GM23338 (cell line): ENCODE measurements around the gene PHYKPL. TPM values are rescaled to one million over a fixed set of nuclear protein-coding genes. Genes with fewer than 3 reads are reported as not detected.

Experiments used
- ATAC-seq: fragments of 200-7000 bp; cut with Tn5 transposase; 3 replicates; pipeline ENCODE4 v1.9.1; 2020
- DNase-seq: peaks from one replicate; pipeline ENCODE4 v3.0.0-alpha.2; 2015; ENCODE audit warnings: low spot score
- H2AFZ ChIP-seq: fragments of 200-600 bp; sonication (generic); 2 replicates; pipeline ENCODE4 v1.8.0; 2016; ENCODE audit warnings: antibody characterized with exemption, mild to moderate bottlenecking, moderate library complexity
- H3F3A ChIP-seq: fragments of 200-600 bp; sonication (generic); replicated peaks from 2 replicates; pipeline ENCODE4 v1.8.0; 2017; ENCODE audit warnings: antibody characterized with exemption, mixed run types, low read depth
- H3K27ac ChIP-seq: fragments of 200-600 bp; sonication (generic); 2 replicates; pipeline ENCODE4 v1.6.1; 2016; ENCODE audit warnings: low read depth
- H3K27me3 ChIP-seq: fragments of 200-600 bp; sonication (generic); 2 replicates; pipeline ENCODE4 v1.8.0; 2016; ENCODE audit warnings: mild to moderate bottlenecking, mixed run types, moderate library complexity; ENCODE audit not compliant: insufficient read depth
- H3K36me3 ChIP-seq: fragments of 200-600 bp; sonication (generic); 2 replicates; pipeline ENCODE4 v1.8.0; 2016; ENCODE audit warnings: mild to moderate bottlenecking; ENCODE audit not compliant: insufficient read depth
- H3K4me1 ChIP-seq: fragments of 200-600 bp; sonication (generic); 2 replicates; pipeline ENCODE4 v1.8.0; 2016; ENCODE audit warnings: mild to moderate bottlenecking, moderate library complexity; ENCODE audit not compliant: insufficient read depth
- H3K4me2 ChIP-seq: fragments of 200-600 bp; sonication (generic); 2 replicates; pipeline ENCODE4 v1.7.1; 2017; ENCODE audit warnings: mixed run types
- H3K4me3 ChIP-seq: fragments of 200-600 bp; sonication (generic); 2 replicates; pipeline ENCODE4 v1.6.1; 2016; ENCODE audit warnings: mixed run types
- H3K79me2 ChIP-seq: fragments of 200-600 bp; sonication (generic); replicated peaks from 2 replicates; pipeline ENCODE4 v1.8.0; 2017; ENCODE audit warnings: mild to moderate bottlenecking; ENCODE audit not compliant: insufficient read depth
- H3K9me2 ChIP-seq: fragments of 200-600 bp; sonication (generic); 2 replicates; pipeline ENCODE4 v1.8.0; 2017; ENCODE audit not compliant: insufficient read depth
- H4K20me1 ChIP-seq: fragments of 200-600 bp; sonication (generic); replicated peaks from 2 replicates; pipeline ENCODE4 v1.8.0; 2017; ENCODE audit warnings: mild to moderate bottlenecking; ENCODE audit not compliant: insufficient read depth
- H3K27ac Mint-ChIP-seq: 2 replicates; pipeline ENCODE4 v1.8.0; 2020; ENCODE audit warnings: inconsistent platforms, mild to moderate bottlenecking, moderate library complexity, mixed read lengths
- H3K27me3 Mint-ChIP-seq: 3 replicates; pipeline ENCODE4 v1.8.0; 2022; ENCODE audit warnings: low read depth, mild to moderate bottlenecking, moderate library complexity, mixed read lengths, inconsistent platforms; ENCODE audit not compliant: insufficient read depth, poor library complexity
- H3K36me3 Mint-ChIP-seq: 3 replicates; pipeline ENCODE4 v1.8.0; 2021; ENCODE audit warnings: low read depth, mild to moderate bottlenecking, inconsistent platforms, moderate library complexity, mixed read lengths
- H3K4me1 Mint-ChIP-seq: 3 replicates; pipeline ENCODE4 v1.8.0; 2020; ENCODE audit warnings: mild to moderate bottlenecking, inconsistent platforms, mixed read lengths
- H3K4me3 Mint-ChIP-seq: 3 replicates; pipeline ENCODE4 v1.8.0; 2021; ENCODE audit warnings: moderate library complexity, mild to moderate bottlenecking, inconsistent platforms, mixed read lengths
- H3K9me3 Mint-ChIP-seq: 3 replicates; pipeline ENCODE4 v1.8.0; 2020; ENCODE audit warnings: moderate library complexity, mild to moderate bottlenecking, inconsistent platforms, mixed read lengths
- CREB1 ChIP-seq: fragments of 250-450 bp; sonication (Bioruptor Pico); IDR thresholded peaks from 2 replicates; pipeline ENCODE4 v1.5.0; 2020; ENCODE audit warnings: low read depth, mild to moderate bottlenecking, moderate library complexity
- ETS1 ChIP-seq: IDR thresholded peaks from 2 replicates; pipeline ENCODE4 v1.6.1; 2016; ENCODE audit warnings: antibody characterized with exemption
- EZH2 ChIP-seq: fragments of 200-600 bp; sonication (generic); IDR thresholded peaks from one replicate; pipeline ENCODE4 v1.8.0; 2017; ENCODE audit warnings: antibody characterized with exemption, mild to moderate bottlenecking, low read depth; ENCODE audit not compliant: unreplicated experiment
- JUNB ChIP-seq: IDR thresholded peaks from one replicate; pipeline ENCODE4 v1.6.1; 2016; ENCODE audit warnings: antibody characterized with exemption; ENCODE audit not compliant: unreplicated experiment
- NANOG ChIP-seq: IDR thresholded peaks from 2 replicates; pipeline ENCODE4 v1.6.1; 2016; ENCODE audit warnings: antibody characterized with exemption, borderline replicate concordance
- POLR2AphosphoS5 ChIP-seq: IDR thresholded peaks from 2 replicates; pipeline ENCODE4 v1.6.1; 2016; ENCODE audit warnings: antibody characterized with exemption, low read depth
- STAT1 ChIP-seq: IDR thresholded peaks from one replicate; pipeline ENCODE4 v1.6.1; 2016; ENCODE audit warnings: antibody characterized with exemption; ENCODE audit not compliant: unreplicated experiment
- ZNF331 ChIP-seq: fragments of 250-450 bp; sonication (Bioruptor Pico); IDR thresholded peaks from 2 replicates; pipeline ENCODE4 v1.5.0; 2020; ENCODE audit warnings: low read depth, mild to moderate bottlenecking, moderate library complexity
- polyA plus RNA-seq: library from polyadenylated mRNA; unstranded; fragments of >200 nt; fragmentation: Nextera tagmentation; extraction: Ambion mirVana; gene quantifications from 2 replicates; pipeline ENCODE4 v1.2.1, GENCODE V29; 2016
- total RNA-seq: library from RNA; depleted of rRNA; stranded (reverse); fragments of >200 nt; shearing (Covaris generic); gene quantifications from 2 replicates; pipeline ENCODE4 v1.2.3, GENCODE V29; 2014
- TF ChIP-seq, protein P1 (sequence below): fragments of 250-450 bp; sonication (Bioruptor Pico); IDR thresholded peaks from 2 replicates; pipeline ENCODE4 v1.5.0; 2020; ENCODE audit warnings: mild to moderate bottlenecking, moderate library complexity

Gene PHYKPL
- total and polyA plus RNA-seq, 2 experiments from 2014 or later, result 15.9 to 20.8 TPM

- TF ChIP-seq, protein P1, sequence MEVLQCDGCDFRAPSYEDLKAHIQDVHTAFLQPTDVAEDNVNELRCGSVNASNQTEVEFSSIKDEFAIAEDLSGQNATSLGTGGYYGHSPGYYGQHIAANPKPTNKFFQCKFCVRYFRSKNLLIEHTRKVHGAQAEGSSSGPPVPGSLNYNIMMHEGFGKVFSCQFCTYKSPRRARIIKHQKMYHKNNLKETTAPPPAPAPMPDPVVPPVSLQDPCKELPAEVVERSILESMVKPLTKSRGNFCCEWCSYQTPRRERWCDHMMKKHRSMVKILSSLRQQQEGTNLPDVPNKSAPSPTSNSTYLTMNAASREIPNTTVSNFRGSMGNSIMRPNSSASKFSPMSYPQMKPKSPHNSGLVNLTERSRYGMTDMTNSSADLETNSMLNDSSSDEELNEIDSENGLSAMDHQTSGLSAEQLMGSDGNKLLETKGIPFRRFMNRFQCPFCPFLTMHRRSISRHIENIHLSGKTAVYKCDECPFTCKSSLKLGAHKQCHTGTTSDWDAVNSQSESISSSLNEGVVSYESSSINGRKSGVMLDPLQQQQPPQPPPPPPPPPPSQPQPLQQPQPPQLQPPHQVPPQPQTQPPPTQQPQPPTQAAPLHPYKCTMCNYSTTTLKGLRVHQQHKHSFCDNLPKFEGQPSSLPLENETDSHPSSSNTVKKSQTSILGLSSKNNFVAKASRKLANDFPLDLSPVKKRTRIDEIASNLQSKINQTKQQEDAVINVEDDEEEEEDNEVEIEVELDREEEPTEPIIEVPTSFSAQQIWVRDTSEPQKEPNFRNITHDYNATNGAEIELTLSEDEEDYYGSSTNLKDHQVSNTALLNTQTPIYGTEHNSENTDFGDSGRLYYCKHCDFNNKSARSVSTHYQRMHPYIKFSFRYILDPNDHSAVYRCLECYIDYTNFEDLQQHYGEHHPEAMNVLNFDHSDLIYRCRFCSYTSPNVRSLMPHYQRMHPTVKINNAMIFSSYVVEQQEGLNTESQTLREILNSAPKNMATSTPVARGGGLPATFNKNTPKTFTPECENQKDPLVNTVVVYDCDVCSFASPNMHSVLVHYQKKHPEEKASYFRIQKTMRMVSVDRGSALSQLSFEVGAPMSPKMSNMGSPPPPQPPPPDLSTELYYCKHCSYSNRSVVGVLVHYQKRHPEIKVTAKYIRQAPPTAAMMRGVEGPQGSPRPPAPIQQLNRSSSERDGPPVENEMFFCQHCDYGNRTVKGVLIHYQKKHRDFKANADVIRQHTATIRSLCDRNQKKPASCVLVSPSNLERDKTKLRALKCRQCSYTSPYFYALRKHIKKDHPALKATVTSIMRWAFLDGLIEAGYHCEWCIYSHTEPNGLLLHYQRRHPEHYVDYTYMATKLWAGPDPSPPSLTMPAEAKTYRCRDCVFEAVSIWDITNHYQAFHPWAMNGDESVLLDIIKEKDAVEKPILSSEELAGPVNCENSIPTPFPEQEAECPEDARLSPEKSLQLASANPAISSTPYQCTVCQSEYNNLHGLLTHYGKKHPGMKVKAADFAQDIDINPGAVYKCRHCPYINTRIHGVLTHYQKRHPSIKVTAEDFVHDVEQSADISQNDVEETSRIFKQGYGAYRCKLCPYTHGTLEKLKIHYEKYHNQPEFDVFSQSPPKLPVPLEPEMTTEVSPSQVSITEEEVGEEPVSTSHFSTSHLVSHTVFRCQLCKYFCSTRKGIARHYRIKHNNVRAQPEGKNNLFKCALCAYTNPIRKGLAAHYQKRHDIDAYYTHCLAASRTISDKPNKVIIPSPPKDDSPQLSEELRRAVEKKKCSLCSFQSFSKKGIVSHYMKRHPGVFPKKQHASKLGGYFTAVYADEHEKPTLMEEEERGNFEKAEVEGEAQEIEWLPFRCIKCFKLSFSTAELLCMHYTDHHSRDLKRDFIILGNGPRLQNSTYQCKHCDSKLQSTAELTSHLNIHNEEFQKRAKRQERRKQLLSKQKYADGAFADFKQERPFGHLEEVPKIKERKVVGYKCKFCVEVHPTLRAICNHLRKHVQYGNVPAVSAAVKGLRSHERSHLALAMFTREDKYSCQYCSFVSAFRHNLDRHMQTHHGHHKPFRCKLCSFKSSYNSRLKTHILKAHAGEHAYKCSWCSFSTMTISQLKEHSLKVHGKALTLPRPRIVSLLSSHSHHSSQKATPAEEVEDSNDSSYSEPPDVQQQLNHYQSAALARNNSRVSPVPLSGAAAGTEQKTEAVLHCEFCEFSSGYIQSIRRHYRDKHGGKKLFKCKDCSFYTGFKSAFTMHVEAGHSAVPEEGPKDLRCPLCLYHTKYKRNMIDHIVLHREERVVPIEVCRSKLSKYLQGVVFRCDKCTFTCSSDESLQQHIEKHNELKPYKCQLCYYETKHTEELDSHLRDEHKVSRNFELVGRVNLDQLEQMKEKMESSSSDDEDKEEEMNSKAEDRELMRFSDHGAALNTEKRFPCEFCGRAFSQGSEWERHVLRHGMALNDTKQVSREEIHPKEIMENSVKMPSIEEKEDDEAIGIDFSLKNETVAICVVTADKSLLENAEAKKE (CRISPR knock-in tag), result no peak
- no peak for TF ChIP-seq CREB1 (CRISPR knock-in tag)
- no peak for TF ChIP-seq STAT1
These were observed 34.0 kb upstream of the PHYKPL start (continued) for GRCh38 chr5:178266581-178266980.

DNA sequence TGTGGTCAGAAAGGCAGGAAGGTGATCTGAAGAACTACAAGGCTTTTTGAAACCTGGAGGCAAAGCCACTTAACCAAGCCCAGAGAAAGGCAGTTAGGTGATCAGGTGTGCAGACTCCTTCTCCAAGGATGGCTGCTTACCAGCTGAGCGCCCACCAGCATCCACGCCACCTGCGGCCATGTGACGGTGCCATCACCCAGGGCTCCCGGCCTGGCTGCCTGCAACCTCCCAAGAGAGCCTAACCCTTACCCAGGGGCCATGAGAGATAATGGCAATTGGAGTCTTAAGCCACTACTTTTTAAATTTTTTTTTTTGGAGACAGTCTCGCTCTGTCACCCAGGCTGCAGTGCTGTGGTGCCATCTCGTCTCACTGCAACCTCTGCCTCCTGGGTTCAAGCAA lies 33.1 kb upstream of the PHYKPL start:
- Histone ChIP-seq H3K79me2 (no peaks in the 10 kb centered on the region), H3K27me3 (no peaks in the 10 kb centered on the region), H3K27ac (no peak overlapping the region), H3F3A (no peaks in the 10 kb centered on the region), H2AFZ (no peak overlapping the region), H4K20me1 (no peaks in the 10 kb centered on the region), H3K9me2 (no peaks in the 10 kb centered on the region; the same call in 1 of the 2 replicates), H3K4me2 (no peak overlapping the region), H3K4me1 (no peaks in the 10 kb centered on the region), H3K4me3 (no peak overlapping the region), H3K36me3 (no peaks in the 10 kb centered on the region)
- Mint-ChIP-seq H3K9me3 (0 out of 3 replicates have a peak, but pooled peaks cover 4% of the 10 kb centered on the region), H3K27me3 (peaks cover 10% of the 10 kb centered on the region), H3K36me3 (0 out of 3 replicates have a peak, but pooled peaks cover 3% of the 10 kb centered on the region), H3K4me1 (no peaks in the 10 kb centered on the region), H3K4me3 (no peak overlapping the region), H3K27ac (no peak overlapping the region)
- ATAC-seq, result no peak
- DNase-seq, result no peak
- TF ChIP-seq POLR2AphosphoS5, result no peak
- TF ChIP-seq, protein P1 (CRISPR knock-in tag), result no peak
- no peak for TF ChIP-seq NANOG
- no peak for TF ChIP-seq ETS1
- no peak for TF ChIP-seq EZH2
- no peak for TF ChIP-seq ZNF331 (CRISPR knock-in tag)
- no peak for TF ChIP-seq JUNB
- no peak for TF ChIP-seq STAT1
